ENCODE measurements around the gene BRD4. TPM values are rescaled to one million over a fixed set of nuclear protein-coding genes. Genes with fewer than 3 reads are reported as not detected.
"Not testable (repeated sequence)": the region's sequence is repeated elsewhere in the genome, so short reads cannot be mapped to it uniquely, and the experiment has no call there.

BRD4 gene
- total RNA-seq, 4 donors from 2014 or later: 5.6 to 156 (median 16.6) TPM

- Histone ChIP-seq H3K9me3 (no peaks in the 10 kb centered on the region), H3K4me1 (no peaks in the 10 kb centered on the region), H3K36me3 (no peaks in the 10 kb centered on the region), H3K27ac (no peak overlapping the region), H3K27me3 (no peaks in the 10 kb centered on the region), H3K4me3 (no peak overlapping the region)
- TF ChIP-seq, protein P1, sequence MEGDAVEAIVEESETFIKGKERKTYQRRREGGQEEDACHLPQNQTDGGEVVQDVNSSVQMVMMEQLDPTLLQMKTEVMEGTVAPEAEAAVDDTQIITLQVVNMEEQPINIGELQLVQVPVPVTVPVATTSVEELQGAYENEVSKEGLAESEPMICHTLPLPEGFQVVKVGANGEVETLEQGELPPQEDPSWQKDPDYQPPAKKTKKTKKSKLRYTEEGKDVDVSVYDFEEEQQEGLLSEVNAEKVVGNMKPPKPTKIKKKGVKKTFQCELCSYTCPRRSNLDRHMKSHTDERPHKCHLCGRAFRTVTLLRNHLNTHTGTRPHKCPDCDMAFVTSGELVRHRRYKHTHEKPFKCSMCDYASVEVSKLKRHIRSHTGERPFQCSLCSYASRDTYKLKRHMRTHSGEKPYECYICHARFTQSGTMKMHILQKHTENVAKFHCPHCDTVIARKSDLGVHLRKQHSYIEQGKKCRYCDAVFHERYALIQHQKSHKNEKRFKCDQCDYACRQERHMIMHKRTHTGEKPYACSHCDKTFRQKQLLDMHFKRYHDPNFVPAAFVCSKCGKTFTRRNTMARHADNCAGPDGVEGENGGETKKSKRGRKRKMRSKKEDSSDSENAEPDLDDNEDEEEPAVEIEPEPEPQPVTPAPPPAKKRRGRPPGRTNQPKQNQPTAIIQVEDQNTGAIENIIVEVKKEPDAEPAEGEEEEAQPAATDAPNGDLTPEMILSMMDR (IDR thresholded peaks at IDR 0.05): no peak
- TF ChIP-seq POLR2A (IDR thresholded peaks at IDR 0.05): no peak
- no peak for DNase-seq
- intact Hi-C loops (cut with DNase I; ENCODE audit: low total_unique reads): no loop called here
Measured at GRCh38 chr19:15358918-15359317, 26.6 kb upstream of the BRD4 start.

DNA sequence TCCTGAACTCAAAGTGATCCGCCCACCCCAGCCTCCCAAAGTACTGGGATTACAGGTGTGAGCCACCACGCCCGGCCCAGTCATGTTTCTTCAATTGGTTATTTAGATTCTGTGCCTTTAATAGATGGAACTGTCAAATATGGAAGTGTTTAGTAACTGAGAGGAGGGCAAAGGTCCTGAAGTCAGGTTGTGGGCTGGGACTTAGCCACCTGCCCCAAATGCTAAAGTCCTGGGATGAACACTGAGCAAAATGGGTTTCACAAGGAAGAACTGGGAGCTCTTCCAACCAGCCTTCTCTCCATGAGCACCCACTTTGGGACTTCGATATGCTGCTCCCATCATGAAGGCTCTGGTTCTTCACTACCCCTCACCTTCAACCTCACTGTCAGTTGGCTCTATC, 25.6 kb upstream of the BRD4 start:
- Histone ChIP-seq H3K4me3 (no peak overlapping the region), H3K9me3 (no peaks in the 10 kb centered on the region), H3K27me3 (no peaks in the 10 kb centered on the region), H3K27ac (no peak overlapping the region), H3K4me1 (no peaks in the 10 kb centered on the region), H3K36me3 (no peaks in the 10 kb centered on the region)
- TF ChIP-seq POLR2A (IDR thresholded peaks at IDR 0.05): no peak
- TF ChIP-seq, protein P1 (IDR thresholded peaks at IDR 0.05): no peak
- no peak for DNase-seq
- intact Hi-C loops (cut with DNase I; ENCODE audit: low total_unique reads): no loop called here

DNA sequence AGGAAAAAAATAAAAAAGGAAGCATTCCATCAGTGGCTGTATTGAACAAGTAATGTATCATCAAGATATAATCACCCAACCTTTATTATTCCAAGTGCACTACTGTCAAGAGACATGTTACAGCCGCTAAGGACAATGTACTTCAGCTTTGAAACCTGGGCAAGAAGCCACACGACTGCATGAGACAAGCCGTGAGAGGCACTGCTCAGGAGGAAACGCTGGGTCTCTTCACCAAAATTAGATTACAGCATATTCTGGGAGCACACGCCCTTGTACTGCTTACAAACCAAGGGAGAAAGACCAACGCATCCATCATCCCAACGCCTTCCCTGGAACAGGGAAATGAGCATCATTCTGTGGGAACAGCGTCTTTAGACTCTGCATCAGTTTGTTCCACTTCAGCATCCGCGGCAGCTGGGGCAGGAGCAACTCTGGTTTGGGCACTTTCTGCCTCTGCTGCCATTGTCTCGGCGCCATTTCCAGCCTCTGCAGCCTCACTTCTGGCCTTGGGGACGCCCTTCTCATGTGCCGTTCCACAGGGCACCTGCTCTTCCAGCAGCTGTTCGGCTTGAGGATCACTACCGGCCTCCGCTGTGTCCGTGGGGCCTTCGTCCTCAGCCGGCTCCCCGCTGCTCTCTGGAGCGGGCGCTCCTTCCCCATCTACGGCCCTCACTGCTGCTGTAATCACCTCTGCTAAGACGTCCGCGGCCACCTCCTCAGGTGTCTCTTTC, 22.4 kb upstream of the BRD4 start:
- Histone ChIP-seq H3K4me3 (no peak overlapping the region), H3K9me3 (no peaks in the 10 kb centered on the region), H3K27ac (no peak overlapping the region), H3K4me1 (no peaks in the 10 kb centered on the region), H3K36me3 (no peaks in the 10 kb centered on the region), H3K27me3 (no peaks in the 10 kb centered on the region)
- DNase-seq: no peak
- TF ChIP-seq, protein P1 (IDR thresholded peaks at IDR 0.05): no peak
- TF ChIP-seq POLR2A (IDR thresholded peaks at IDR 0.05): no peak
- intact Hi-C loops (cut with DNase I; ENCODE audit: low total_unique reads): no loop called here

- Histone ChIP-seq H3K4me3 (no peak overlapping the region), H3K9me3 (no peaks in the 10 kb centered on the region), H3K36me3 (no peaks in the 10 kb centered on the region), H3K27ac (no peak overlapping the region), H3K4me1 (no peaks in the 10 kb centered on the region), H3K27me3 (no peaks in the 10 kb centered on the region)
- no peak for DNase-seq
- intact Hi-C loops (cut with DNase I; ENCODE audit: low total_unique reads): no loop called here
- TF ChIP-seq, protein P1 (IDR thresholded peaks at IDR 0.05): no peak
- TF ChIP-seq POLR2A (IDR thresholded peaks at IDR 0.05): no peak
Measured at GRCh38 chr19:15353908-15354307, 21.6 kb upstream of the BRD4 start.

GRCh38 chr19:15352535-15352934, 20.2 kb upstream of the BRD4 start:
- H3K36me3 ChIP-seq; H3K4me3 ChIP-seq; H3K27ac ChIP-seq; H3K4me1 ChIP-seq; H3K27me3 ChIP-seq; DNase-seq; intact Hi-C loops (cut with DNase I; ENCODE audit: low total_unique reads); H3K9me3 ChIP-seq: not testable (repeated sequence)

- H3K36me3 ChIP-seq; intact Hi-C loops (cut with DNase I; ENCODE audit: low total_unique reads); H3K9me3 ChIP-seq; H3K27me3 ChIP-seq; H3K4me3 ChIP-seq; DNase-seq; H3K4me1 ChIP-seq; H3K27ac ChIP-seq: not testable (repeated sequence)
Measured at GRCh38 chr19:15341328-15341727, 9.0 kb upstream of the BRD4 start.
